Panc1 (cell line): ENCODE measurements around the gene ZNF771.

Source experiments
- POLR2AphosphoS5 ChIP-seq: IDR thresholded peaks from 2 replicates; pipeline ENCODE4 v1.6.1; 2012; ENCODE audit warnings: mild to moderate bottlenecking, low read depth, low read length, moderate library complexity
- SIN3A ChIP-seq: IDR thresholded peaks from 2 replicates; pipeline ENCODE4 v1.6.1; 2012; ENCODE audit warnings: low read depth, mild to moderate bottlenecking, low read length, moderate library complexity, borderline replicate concordance; ENCODE audit not compliant: insufficient read depth
- TF ChIP-seq, protein P1 (sequence below): fragments of 450-650 bp; IDR thresholded peaks from 2 replicates; pipeline ENCODE4 v1.5.1; 2017; ENCODE audit warnings: mild to moderate bottlenecking
- TF ChIP-seq, protein P2 (sequence below), 2 experiments: IDR thresholded peaks; 2 replicates each; pipeline ENCODE4 v1.6.1; 2011 to 2012; ENCODE audit warnings: low read depth in 2 of 2, control low read depth in 1 of 2, low read length in 1 of 2, mild to moderate bottlenecking in 1 of 2, moderate library complexity in 1 of 2; ENCODE audit not compliant: insufficient read depth in 1 of 2

DNA sequence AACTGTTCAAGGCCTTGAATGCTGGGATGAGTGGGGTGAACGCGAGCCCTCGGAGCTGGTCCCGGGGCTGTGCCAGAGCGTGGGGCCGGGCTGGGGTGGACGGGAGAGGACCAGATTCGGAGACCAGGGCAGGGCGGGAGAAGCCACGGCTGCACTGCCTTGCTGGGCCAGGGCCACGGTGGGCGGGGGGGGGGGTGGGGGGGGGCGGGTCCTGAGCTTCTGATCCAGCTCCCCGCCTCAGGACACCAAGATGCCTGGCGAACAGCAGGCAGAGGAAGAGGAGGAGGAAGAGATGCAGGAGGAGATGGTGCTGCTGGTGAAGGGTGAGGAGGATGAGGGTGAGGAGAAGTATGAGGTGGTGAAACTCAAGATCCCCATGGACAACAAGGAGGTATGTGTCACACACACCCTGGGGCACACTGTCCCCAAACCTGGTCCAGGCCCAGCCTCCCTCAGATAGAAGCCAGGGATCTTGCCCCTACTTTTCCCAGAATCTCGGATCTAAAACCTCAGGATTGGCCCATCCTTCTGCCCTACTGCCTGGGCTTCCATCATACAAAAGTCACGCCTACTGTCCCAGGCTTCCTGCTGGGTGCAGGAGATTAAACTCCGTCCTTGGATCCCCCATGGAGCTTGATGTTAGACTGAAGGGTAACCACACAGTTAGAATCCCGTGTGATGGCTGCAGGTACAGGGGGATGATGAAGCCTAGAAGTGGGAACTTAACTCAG, 563 bp downstream of the ZNF771 start:
- TF ChIP-seq, protein P1, sequence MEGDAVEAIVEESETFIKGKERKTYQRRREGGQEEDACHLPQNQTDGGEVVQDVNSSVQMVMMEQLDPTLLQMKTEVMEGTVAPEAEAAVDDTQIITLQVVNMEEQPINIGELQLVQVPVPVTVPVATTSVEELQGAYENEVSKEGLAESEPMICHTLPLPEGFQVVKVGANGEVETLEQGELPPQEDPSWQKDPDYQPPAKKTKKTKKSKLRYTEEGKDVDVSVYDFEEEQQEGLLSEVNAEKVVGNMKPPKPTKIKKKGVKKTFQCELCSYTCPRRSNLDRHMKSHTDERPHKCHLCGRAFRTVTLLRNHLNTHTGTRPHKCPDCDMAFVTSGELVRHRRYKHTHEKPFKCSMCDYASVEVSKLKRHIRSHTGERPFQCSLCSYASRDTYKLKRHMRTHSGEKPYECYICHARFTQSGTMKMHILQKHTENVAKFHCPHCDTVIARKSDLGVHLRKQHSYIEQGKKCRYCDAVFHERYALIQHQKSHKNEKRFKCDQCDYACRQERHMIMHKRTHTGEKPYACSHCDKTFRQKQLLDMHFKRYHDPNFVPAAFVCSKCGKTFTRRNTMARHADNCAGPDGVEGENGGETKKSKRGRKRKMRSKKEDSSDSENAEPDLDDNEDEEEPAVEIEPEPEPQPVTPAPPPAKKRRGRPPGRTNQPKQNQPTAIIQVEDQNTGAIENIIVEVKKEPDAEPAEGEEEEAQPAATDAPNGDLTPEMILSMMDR = no peak
- TF ChIP-seq POLR2AphosphoS5 (no peak), SIN3A (no peak)
- TF ChIP-seq, protein P2, sequence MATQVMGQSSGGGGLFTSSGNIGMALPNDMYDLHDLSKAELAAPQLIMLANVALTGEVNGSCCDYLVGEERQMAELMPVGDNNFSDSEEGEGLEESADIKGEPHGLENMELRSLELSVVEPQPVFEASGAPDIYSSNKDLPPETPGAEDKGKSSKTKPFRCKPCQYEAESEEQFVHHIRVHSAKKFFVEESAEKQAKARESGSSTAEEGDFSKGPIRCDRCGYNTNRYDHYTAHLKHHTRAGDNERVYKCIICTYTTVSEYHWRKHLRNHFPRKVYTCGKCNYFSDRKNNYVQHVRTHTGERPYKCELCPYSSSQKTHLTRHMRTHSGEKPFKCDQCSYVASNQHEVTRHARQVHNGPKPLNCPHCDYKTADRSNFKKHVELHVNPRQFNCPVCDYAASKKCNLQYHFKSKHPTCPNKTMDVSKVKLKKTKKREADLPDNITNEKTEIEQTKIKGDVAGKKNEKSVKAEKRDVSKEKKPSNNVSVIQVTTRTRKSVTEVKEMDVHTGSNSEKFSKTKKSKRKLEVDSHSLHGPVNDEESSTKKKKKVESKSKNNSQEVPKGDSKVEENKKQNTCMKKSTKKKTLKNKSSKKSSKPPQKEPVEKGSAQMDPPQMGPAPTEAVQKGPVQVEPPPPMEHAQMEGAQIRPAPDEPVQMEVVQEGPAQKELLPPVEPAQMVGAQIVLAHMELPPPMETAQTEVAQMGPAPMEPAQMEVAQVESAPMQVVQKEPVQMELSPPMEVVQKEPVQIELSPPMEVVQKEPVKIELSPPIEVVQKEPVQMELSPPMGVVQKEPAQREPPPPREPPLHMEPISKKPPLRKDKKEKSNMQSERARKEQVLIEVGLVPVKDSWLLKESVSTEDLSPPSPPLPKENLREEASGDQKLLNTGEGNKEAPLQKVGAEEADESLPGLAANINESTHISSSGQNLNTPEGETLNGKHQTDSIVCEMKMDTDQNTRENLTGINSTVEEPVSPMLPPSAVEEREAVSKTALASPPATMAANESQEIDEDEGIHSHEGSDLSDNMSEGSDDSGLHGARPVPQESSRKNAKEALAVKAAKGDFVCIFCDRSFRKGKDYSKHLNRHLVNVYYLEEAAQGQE (IDR thresholded peaks at IDR 0.05; ENCODE audit: insufficient read depth in 1 of 2, low read depth in 2 of 2, low read length in 1 of 2) = no peak
